NCI-H226 (cell line): Measurements from ENCODE around the gene FNDC11.
"Not testable (repeated sequence)": the region's sequence is repeated elsewhere in the genome, so short reads cannot be mapped to it uniquely, and the experiment has no call there.

Experiments
- DNase-seq: peaks from one replicate; pipeline ENCODE4 v3.0.0-alpha.2; 2015

FNDC11 gene

DNA sequence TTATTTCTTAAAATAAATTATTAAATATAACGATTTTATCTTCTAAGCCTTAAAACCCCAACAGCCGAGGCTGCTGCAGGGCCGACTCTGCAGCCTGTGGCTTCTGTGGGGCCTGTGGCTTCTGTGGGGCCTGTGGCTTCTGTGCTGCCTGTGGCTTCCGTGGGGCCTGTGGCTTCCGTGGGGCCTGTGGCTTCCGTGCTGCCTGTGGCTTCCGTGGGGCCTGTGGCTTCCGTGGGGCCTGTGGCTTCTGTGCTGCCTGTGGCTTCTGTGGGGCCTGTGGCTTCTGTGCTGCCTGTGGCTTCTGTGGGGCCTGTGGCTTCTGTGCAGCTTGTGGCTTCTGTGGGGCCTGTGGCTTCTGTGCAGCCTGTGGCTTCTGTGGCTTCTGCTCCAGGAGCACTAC, 47.7 kb downstream of the FNDC11 start:
- not testable (repeated sequence) for DNase-seq

DNA sequence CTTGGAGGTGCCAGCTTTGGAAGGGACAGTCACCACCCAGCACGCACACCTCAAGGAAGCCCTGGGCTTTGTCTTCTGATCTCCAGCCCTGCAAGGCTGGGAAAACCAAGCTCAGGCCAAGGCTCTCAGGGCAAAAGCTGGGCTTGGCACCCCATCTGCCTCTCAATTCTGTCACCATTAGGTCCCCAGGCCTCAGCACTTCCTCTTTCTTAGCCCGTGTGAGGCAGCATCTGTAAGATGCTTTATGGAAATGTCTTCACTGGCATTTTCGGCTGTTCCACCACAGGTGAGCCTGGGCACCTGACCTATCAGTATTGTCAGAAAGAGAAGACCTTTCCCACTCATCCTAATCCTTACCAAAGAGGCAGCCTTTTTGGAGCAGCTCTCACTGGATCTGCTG, 48.4 kb downstream of the FNDC11 start:
- DNase-seq: no peak
